ENCODE measurements around the gene SEC24C. TPM values are rescaled to one million over a fixed set of nuclear protein-coding genes. Genes with fewer than 3 reads are reported as not detected.

SEC24C gene
- total RNA-seq, 2 experiments from 2014 or later, result 87.5 to 88.7 TPM

DNA sequence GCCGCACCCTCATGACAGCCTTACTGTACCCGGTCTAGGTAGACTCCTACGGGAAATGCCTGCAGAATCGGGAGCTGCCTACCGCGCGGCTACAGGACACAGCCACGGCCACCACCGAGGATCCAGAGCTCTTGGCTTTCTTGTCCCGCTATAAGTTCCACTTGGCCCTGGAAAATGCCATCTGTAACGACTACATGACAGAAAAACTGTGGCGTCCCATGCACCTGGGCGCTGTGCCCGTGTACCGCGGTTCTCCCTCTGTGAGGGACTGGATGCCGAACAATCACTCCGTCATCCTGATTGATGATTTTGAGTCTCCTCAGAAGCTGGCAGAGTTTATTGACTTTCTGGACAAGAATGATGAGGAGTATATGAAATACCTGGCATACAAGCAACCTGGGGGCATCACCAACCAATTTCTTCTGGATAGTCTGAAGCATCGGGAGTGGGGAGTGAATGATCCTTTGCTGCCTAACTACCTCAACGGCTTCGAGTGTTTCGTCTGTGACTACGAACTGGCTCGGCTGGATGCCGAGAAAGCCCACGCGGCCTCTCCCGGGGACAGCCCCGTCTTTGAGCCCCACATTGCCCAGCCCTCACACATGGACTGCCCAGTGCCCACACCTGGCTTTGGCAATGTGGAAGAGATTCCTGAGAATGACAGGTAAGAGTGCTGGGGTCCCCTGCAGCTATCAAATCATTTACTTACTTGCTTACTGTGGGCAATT lies 29.1 kb downstream of the SEC24C start:
- ATAC-seq (no peak), DNase-seq (peak; percentile 44)
- intact Hi-C loops (cut with micrococcal nuclease), result no loop called here
- ChIA-PET CTCF (interaction anchor here (1.4 to 3.1 kb wide), 5 partner anchors 9 to 106 kb away, joined by 3 to 30 read pairs (median 11); partner anchors contain the start of gene CHCHD1), POLR2A (interaction anchor here (0.5 to 8.7 kb wide), 14 partner anchors 10 to 720 kb away, joined by 3 to 112 read pairs (median 4); partner anchors contain the start of genes CAMK2G, CHCHD1, PPP3CB and SEC24C)
- peaks cover 38% of the 10 kb centered on the region for H3K4me1 Mint-ChIP-seq (ENCODE audit: low read depth)
- no peaks in the 10 kb centered on the region for H3K27me3 Mint-ChIP-seq
- peak overlapping the region; percentile 95 for H3K27ac Mint-ChIP-seq
- peak overlapping the region; percentile 89 for H3K4me3 Mint-ChIP-seq
- H3K9me3 Mint-ChIP-seq, result no peaks in the 10 kb centered on the region
- peaks cover 77% of the 10 kb centered on the region for H3K36me3 Mint-ChIP-seq (ENCODE audit: low read depth)
- no peak for TF ChIP-seq CTCF (IDR thresholded peaks at IDR 0.05)

- peak overlapping the region; percentile 89 for H3K4me3 Mint-ChIP-seq
- CTCF ChIA-PET, result no interaction called here
- no peak for DNase-seq
- peak overlapping the region; percentile 56 for H3K27ac Mint-ChIP-seq
- no peaks in the 10 kb centered on the region for H3K9me3 Mint-ChIP-seq
- peaks cover 34% of the 10 kb centered on the region for H3K4me1 Mint-ChIP-seq (ENCODE audit: low read depth)
- ATAC-seq, result no peak
- peaks cover 71% of the 10 kb centered on the region for H3K36me3 Mint-ChIP-seq (ENCODE audit: low read depth)
- no peak for TF ChIP-seq CTCF (IDR thresholded peaks at IDR 0.05)
- no peaks in the 10 kb centered on the region for H3K27me3 Mint-ChIP-seq
- POLR2A ChIA-PET, result interaction anchor here (1.6 to 4.3 kb wide), 2 partner anchors 12 to 31 kb away, joined by 8 to 30 read pairs; partner anchors contain the start of gene SEC24C
- intact Hi-C loops (cut with micrococcal nuclease), result no loop called here
These were observed 30.5 kb downstream of the SEC24C start for GRCh38 chr10:73774637-73775036.

DNA sequence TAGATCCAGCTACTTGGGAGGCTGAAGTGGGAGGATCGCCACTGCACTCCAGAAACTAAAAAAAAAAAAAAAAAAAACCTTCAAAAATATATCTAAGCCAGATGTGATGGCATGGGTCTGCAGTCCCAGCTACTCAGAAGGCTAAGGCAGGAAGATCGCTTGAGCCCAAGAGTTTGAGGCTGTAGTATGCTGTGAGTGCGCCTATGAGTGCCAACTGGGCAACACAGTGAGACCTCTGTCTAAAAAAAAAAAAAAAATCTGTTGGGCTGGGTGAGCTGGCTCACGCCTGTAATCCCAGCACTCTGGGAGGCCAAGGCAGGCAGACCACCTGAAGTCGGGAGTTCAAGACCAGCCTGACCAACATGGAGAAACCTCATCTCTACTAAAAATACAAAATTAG lies 34.8 kb downstream of the SEC24C start:
- no peak for DNase-seq
- H3K27me3 Mint-ChIP-seq, result no peaks in the 10 kb centered on the region
- no peak for TF ChIP-seq CTCF (IDR thresholded peaks at IDR 0.05)
- CTCF ChIA-PET, result interaction anchor here (1.2 to 5.0 kb wide), 3 partner anchors 10 to 30 kb away, joined by 4 to 25 read pairs (median 4); no protein-coding TSS in a partner anchor
- peaks cover 44% of the 10 kb centered on the region for H3K4me1 Mint-ChIP-seq (ENCODE audit: low read depth)
- ATAC-seq, result no peak
- H3K4me3 Mint-ChIP-seq, result no peak overlapping the region
- POLR2A ChIA-PET, result interaction anchor here (0.6 to 11.7 kb wide), 3 partner anchors 9 to 295 kb away, joined by 4 to 112 read pairs (median 4); a partner anchor contains a TSS
- no peak overlapping the region for H3K27ac Mint-ChIP-seq
- intact Hi-C loops (cut with micrococcal nuclease), result no loop called here
- peaks cover 51% of the 10 kb centered on the region for H3K36me3 Mint-ChIP-seq (ENCODE audit: low read depth)
- no peaks in the 10 kb centered on the region for H3K9me3 Mint-ChIP-seq

DNA sequence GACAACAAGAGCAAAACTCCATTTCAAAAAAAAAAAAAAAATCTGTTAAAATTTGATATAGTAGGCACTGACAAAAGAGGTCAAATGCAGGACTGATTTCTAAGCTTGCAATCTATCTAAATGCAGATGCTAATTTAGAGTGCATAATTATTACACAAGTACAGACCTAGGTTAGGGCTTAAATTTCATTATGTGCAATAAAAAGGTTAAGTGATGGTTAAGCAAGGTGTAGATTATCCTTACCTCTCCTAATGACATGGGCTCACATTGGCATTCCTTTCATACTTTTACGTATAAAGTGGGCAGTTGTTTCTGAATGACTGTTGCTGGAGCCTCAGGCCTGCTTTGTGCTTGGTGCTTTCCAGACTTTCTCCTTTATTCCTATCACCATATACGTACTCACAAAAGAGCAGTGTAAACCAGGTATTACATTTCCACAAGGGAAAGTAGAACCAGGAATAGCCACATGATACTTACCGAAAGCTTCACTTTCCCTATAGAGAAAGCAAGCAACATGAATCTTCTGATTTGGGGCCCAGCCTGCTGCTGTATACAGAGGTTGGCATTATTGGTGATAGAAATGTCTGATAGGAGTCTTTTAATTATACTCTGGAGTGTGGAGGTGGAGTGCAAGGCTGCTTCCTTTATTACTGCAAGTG lies 35.5 kb downstream of the SEC24C start:
- ATAC-seq, result no peak
- DNase-seq, result no peak
- CTCF ChIA-PET, result interaction anchor here (1.2 to 5.0 kb wide), 4 partner anchors 10 to 36 kb away, joined by 4 to 25 read pairs (median 4); partner anchors contain the start of gene SEC24C
- TF ChIP-seq CTCF (IDR thresholded peaks at IDR 0.05), result no peak
- Mint-ChIP-seq H3K36me3 (ENCODE audit: low read depth) (peaks cover 45% of the 10 kb centered on the region), H3K4me3 (peak overlapping the region; percentile 85), H3K4me1 (ENCODE audit: low read depth) (peaks cover 44% of the 10 kb centered on the region), H3K27me3 (no peaks in the 10 kb centered on the region), H3K27ac (peak overlapping the region; percentile 35), H3K9me3 (no peaks in the 10 kb centered on the region)
- intact Hi-C loops (cut with micrococcal nuclease), result loop anchor here (5.0 kb wide), 1 partner anchor 37 kb away; the partner anchor contains the start of gene SEC24C
- POLR2A ChIA-PET, result interaction anchor here (0.9 to 11.7 kb wide), 3 partner anchors 10 to 28 kb away, joined by 3 to 112 read pairs (median 86); a partner anchor contains a TSS
